ENCODE data around the gene NCAN. TPM values are rescaled to one million over a fixed set of nuclear protein-coding genes. Genes with fewer than 3 reads are reported as not detected.

NCAN gene
- total RNA-seq, 1 experiment from 2014 or later = 3.0 TPM

DNA sequence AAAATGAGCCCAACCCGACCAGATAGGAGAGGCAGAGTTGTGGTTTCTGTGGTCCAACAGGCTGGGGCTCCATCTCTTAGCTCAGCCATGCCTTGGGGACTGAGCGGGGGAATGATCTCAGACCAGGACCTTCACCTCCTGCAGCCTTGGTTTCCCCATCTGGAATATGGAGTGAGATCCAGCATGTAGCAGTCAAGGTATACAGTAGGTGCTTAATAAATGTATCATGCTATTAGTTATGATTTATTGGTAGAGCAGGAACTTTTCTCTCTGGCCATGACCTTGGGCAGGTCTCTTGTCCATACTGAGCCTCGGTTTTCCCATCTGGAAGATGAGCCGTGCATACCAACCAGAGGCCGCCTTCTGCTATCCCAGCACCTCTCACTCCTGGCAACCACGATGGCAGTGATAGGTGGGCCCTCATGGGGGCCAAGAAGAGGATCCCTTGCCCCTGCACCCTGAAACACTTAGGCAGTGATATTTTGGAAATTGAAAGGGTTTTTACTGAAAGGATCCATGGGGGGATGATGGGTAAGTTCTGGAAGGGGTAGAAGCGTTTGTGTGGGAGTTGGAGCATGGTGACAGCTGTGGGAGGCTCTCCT lies 52.2 kb downstream of the NCAN start:
- POLR2A ChIA-PET = no interaction called here
- H3K4me1 Mint-ChIP-seq = peaks cover 22% of the 10 kb centered on the region
- H3K4me3 Mint-ChIP-seq = no peak overlapping the region
- ATAC-seq (no peak), DNase-seq (ENCODE audit: low spot score) (no peak)
- H3K27me3 Mint-ChIP-seq (ENCODE audit: low read depth) = peaks cover 63% of the 10 kb centered on the region
- H3K9me3 Mint-ChIP-seq = no peaks in the 10 kb centered on the region
- no peak overlapping the region for H3K27ac Mint-ChIP-seq
- CTCF ChIA-PET = interaction anchor here (3.0 kb wide), 1 partner anchor 79 kb away, joined by 10 read pairs; no protein-coding TSS in a partner anchor
- TF ChIP-seq GTF2I (CRISPR knock-in tag; conservative IDR thresholded peaks at IDR 0.05) (no peak), NFE2L1 (CRISPR knock-in tag; IDR thresholded peaks at IDR 0.05) (no peak), ZNF121 (CRISPR knock-in tag; IDR thresholded peaks at IDR 0.05) (no peak), OVOL2 (CRISPR knock-in tag; IDR thresholded peaks at IDR 0.05; ENCODE audit: borderline replicate concordance) (no peak), FOXP1 (CRISPR knock-in tag; IDR thresholded peaks at IDR 0.05; ENCODE audit: borderline replicate concordance) (no peak), ZBTB21 (CRISPR knock-in tag; IDR thresholded peaks at IDR 0.05; ENCODE audit: borderline replicate concordance) (no peak), HMGA2 (CRISPR knock-in tag; IDR thresholded peaks at IDR 0.05) (no peak)
- TF ChIP-seq, protein P1, sequence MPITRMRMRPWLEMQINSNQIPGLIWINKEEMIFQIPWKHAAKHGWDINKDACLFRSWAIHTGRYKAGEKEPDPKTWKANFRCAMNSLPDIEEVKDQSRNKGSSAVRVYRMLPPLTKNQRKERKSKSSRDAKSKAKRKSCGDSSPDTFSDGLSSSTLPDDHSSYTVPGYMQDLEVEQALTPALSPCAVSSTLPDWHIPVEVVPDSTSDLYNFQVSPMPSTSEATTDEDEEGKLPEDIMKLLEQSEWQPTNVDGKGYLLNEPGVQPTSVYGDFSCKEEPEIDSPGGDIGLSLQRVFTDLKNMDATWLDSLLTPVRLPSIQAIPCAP (CRISPR knock-in tag; IDR thresholded peaks at IDR 0.05) = no peak
- H3K36me3 Mint-ChIP-seq = 0 out of 2 replicates have a peak, but pooled peaks cover 3% of the 10 kb centered on the region

DNA sequence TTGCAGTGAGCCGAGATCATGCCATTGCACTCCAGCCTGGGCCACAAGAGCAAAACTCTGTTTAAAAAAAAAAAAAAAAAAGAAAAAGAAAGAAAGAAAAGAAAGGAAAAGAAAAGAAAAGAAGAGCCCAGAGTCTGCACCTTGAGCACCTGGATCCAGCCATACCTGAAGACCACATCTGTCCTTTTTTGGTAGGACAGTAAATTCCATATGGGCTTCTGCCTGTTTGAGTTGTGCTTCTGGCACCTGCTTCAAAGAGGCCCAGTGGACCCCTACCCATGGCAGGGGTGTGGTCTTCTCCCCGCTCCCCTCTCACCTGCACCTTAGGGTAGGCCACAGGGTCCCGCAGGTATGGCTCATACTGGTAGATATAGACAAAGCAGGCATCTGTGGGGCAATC lies 55.5 kb downstream of the NCAN start:
- Mint-ChIP-seq H3K27ac (no peak overlapping the region), H3K27me3 (ENCODE audit: low read depth) (peaks cover 61% of the 10 kb centered on the region), H3K9me3 (no peaks in the 10 kb centered on the region), H3K36me3 (no peaks in the 10 kb centered on the region), H3K4me3 (no peak overlapping the region), H3K4me1 (peaks cover 10% of the 10 kb centered on the region)
- ATAC-seq = no peak
- CTCF ChIA-PET = no interaction called here
- POLR2A ChIA-PET = no interaction called here
- no peak for DNase-seq (ENCODE audit: low spot score)
- no peak for TF ChIP-seq CREM (CRISPR knock-in tag; IDR thresholded peaks at IDR 0.05)
- TF ChIP-seq, protein P2, sequence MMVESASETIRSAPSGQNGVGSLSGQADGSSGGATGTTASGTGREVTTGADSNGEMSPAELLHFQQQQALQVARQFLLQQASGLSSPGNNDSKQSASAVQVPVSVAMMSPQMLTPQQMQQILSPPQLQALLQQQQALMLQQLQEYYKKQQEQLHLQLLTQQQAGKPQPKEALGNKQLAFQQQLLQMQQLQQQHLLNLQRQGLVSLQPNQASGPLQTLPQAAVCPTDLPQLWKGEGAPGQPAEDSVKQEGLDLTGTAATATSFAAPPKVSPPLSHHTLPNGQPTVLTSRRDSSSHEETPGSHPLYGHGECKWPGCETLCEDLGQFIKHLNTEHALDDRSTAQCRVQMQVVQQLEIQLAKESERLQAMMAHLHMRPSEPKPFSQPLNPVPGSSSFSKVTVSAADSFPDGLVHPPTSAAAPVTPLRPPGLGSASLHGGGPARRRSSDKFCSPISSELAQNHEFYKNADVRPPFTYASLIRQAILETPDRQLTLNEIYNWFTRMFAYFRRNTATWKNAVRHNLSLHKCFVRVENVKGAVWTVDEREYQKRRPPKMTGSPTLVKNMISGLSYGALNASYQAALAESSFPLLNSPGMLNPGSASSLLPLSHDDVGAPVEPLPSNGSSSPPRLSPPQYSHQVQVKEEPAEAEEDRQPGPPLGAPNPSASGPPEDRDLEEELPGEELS (CRISPR knock-in tag; IDR thresholded peaks at IDR 0.05) = no peak
- TF ChIP-seq E2F5 (CRISPR knock-in tag; IDR thresholded peaks at IDR 0.05) = no peak
- TF ChIP-seq, protein P3, sequence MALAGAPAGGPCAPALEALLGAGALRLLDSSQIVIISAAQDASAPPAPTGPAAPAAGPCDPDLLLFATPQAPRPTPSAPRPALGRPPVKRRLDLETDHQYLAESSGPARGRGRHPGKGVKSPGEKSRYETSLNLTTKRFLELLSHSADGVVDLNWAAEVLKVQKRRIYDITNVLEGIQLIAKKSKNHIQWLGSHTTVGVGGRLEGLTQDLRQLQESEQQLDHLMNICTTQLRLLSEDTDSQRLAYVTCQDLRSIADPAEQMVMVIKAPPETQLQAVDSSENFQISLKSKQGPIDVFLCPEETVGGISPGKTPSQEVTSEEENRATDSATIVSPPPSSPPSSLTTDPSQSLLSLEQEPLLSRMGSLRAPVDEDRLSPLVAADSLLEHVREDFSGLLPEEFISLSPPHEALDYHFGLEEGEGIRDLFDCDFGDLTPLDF (CRISPR knock-in tag; IDR thresholded peaks at IDR 0.05) = no peak
- TF ChIP-seq ATF6 (CRISPR knock-in tag; IDR thresholded peaks at IDR 0.05) = no peak
- TF ChIP-seq, protein P4, sequence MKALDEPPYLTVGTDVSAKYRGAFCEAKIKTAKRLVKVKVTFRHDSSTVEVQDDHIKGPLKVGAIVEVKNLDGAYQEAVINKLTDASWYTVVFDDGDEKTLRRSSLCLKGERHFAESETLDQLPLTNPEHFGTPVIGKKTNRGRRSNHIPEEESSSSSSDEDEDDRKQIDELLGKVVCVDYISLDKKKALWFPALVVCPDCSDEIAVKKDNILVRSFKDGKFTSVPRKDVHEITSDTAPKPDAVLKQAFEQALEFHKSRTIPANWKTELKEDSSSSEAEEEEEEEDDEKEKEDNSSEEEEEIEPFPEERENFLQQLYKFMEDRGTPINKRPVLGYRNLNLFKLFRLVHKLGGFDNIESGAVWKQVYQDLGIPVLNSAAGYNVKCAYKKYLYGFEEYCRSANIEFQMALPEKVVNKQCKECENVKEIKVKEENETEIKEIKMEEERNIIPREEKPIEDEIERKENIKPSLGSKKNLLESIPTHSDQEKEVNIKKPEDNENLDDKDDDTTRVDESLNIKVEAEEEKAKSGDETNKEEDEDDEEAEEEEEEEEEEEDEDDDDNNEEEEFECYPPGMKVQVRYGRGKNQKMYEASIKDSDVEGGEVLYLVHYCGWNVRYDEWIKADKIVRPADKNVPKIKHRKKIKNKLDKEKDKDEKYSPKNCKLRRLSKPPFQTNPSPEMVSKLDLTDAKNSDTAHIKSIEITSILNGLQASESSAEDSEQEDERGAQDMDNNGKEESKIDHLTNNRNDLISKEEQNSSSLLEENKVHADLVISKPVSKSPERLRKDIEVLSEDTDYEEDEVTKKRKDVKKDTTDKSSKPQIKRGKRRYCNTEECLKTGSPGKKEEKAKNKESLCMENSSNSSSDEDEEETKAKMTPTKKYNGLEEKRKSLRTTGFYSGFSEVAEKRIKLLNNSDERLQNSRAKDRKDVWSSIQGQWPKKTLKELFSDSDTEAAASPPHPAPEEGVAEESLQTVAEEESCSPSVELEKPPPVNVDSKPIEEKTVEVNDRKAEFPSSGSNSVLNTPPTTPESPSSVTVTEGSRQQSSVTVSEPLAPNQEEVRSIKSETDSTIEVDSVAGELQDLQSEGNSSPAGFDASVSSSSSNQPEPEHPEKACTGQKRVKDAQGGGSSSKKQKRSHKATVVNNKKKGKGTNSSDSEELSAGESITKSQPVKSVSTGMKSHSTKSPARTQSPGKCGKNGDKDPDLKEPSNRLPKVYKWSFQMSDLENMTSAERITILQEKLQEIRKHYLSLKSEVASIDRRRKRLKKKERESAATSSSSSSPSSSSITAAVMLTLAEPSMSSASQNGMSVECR (CRISPR knock-in tag; IDR thresholded peaks at IDR 0.05; ENCODE audit: borderline replicate concordance) = no peak
- TF ChIP-seq GTF2I (CRISPR knock-in tag; conservative IDR thresholded peaks at IDR 0.05) = no peak
- TF ChIP-seq, protein P5, sequence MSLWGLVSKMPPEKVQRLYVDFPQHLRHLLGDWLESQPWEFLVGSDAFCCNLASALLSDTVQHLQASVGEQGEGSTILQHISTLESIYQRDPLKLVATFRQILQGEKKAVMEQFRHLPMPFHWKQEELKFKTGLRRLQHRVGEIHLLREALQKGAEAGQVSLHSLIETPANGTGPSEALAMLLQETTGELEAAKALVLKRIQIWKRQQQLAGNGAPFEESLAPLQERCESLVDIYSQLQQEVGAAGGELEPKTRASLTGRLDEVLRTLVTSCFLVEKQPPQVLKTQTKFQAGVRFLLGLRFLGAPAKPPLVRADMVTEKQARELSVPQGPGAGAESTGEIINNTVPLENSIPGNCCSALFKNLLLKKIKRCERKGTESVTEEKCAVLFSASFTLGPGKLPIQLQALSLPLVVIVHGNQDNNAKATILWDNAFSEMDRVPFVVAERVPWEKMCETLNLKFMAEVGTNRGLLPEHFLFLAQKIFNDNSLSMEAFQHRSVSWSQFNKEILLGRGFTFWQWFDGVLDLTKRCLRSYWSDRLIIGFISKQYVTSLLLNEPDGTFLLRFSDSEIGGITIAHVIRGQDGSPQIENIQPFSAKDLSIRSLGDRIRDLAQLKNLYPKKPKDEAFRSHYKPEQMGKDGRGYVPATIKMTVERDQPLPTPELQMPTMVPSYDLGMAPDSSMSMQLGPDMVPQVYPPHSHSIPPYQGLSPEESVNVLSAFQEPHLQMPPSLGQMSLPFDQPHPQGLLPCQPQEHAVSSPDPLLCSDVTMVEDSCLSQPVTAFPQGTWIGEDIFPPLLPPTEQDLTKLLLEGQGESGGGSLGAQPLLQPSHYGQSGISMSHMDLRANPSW (CRISPR knock-in tag; conservative IDR thresholded peaks at IDR 0.05; ENCODE audit: low read depth) = no peak
- TF ChIP-seq NFATC4 (CRISPR knock-in tag; IDR thresholded peaks at IDR 0.05) = no peak
- no peak for TF ChIP-seq NR3C1 (CRISPR knock-in tag; conservative IDR thresholded peaks at IDR 0.05; ENCODE audit: low read depth)
